Measurements from ENCODE around the gene ARHGEF7. TPM values are rescaled to one million over a fixed set of nuclear protein-coding genes. Genes with fewer than 3 reads are reported as not detected.

The ARHGEF7 gene
- total RNA-seq, 4 donors from 2014 or later = 69.9 to 163 (median 102) TPM

DNA sequence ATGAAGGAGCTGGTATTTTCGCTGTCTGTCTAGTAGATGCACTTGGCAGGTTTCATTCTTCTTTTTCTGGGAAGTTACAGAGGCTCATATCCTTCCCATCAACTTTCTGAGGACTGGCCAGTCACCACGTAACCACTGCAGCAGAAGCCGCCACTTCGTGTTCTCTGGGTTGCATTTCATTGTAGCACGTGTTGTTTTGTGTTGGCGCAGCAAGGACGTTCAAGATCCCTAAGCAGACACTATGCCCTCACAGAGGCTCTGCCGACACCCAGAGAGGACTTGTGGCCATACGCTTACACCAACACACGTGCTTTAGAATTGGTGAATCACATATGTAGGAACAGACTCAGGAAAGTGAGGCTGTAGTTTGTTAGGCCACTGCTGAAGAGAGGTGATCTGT, 163.1 kb downstream of the ARHGEF7 start:
- DNase-seq (ENCODE audit: low spot score) = no peak
- TF ChIP-seq CTCF (IDR thresholded peaks at IDR 0.05) = no peak
- no peak for ATAC-seq (ENCODE audit: low FRiP score)

- TF ChIP-seq CTCF (IDR thresholded peaks at IDR 0.05) = no peak
- DNase-seq (ENCODE audit: low spot score) = no peak
- ATAC-seq (ENCODE audit: low FRiP score) = no peak
Observed at GRCh38 chr13:111278743-111279652, 163.9 kb downstream of the ARHGEF7 start.

DNA sequence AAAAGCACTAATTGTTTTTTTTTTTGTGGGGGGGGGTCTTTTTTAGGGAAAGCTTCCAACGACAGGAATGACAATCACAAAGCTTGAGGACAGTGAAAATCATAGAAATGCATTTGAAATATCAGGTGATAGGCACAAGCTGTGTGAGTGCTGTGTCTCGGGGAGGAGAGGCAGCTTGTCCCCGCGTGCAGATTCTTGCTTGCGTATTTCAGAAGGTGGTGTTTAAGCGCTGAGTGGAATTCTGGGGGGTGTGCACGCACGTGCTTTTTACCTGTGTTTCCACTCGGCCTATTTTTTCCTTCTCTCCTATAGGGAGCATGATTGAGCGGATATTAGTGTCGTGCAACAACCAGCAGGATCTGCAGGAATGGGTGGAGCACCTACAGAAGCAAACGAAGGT, 165.1 kb downstream of the ARHGEF7 start:
- ATAC-seq (ENCODE audit: low FRiP score) (no peak), DNase-seq (ENCODE audit: low spot score) (no peak)
- no peak for TF ChIP-seq CTCF (IDR thresholded peaks at IDR 0.05)

- DNase-seq (ENCODE audit: low spot score) (no peak), ATAC-seq (ENCODE audit: low FRiP score) (no peak)
- no peak for TF ChIP-seq CTCF (IDR thresholded peaks at IDR 0.05)
Observed at GRCh38 chr13:111280681-111281585, 165.8 kb downstream of the ARHGEF7 start.

DNA sequence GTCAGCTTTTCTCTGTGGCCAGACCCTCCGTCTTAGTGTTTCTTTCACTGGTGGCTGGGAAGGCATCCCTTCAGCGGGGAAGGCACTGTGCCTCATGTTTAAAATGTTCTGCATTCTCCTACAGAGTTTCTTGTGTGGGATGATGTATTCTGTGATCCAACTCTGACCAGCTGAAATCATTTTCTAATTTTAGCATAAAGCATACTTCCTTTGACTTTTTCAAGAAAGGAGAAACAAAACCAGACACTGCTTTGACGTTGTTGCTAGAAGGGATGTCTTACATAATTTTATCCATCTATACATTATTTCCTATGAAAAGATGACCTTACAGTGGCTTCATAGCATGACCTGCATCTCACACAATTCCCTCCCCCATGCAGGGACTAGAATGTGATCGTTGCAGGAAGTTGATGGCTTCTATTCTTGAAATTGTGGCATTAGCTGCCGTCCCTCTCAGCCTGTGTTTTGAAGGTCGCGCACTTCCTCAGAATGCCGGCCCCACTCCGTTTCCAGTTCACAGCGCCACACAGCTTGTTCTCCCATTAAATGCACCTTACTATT, 166.7 kb downstream of the ARHGEF7 start:
- DNase-seq (ENCODE audit: low spot score) (no peak), ATAC-seq (ENCODE audit: low FRiP score) (no peak)
- no peak for TF ChIP-seq CTCF (IDR thresholded peaks at IDR 0.05)

DNA sequence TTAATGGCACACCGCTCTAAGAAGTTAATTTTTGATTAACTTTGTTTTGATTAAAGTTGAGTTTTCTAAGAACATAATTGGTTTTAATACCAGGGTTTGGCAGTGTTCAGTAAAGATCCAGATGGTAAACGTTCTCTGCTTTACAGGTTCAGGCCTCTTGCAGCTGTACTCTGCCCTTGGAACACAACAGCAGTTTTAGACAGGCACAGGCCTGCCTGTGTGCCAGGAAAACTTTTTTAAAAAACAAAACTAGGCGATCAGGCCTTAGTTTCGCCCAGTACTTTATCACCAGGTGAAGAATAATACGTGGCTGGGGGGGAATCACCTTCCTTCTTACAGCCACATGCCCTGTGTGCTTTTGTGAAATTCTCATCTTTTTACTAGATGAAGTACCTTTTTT, 167.3 kb downstream of the ARHGEF7 start:
- ATAC-seq (ENCODE audit: low FRiP score) = no peak
- no peak for DNase-seq (ENCODE audit: low spot score)
- no peak for TF ChIP-seq CTCF (IDR thresholded peaks at IDR 0.05)
